Inflammatory macrophage treated with lipopolysaccharide for 1 hour (primary cell): ENCODE data around the gene SOCS7.

Experiments
- DNase-seq, 2 donors: peaks; one replicate each; pipeline ENCODE4 v3.0.0-alpha.2; 2020 to 2022

Gene SOCS7

GRCh38 chr17:38442548-38442947 lies 90.9 kb downstream of the SOCS7 start:
- DNase-seq, result no peak

GRCh38 chr17:38443356-38444031 lies 91.8 kb downstream of the SOCS7 start:
- DNase-seq, result no peak

GRCh38 chr17:38444151-38444550 lies 92.5 kb downstream of the SOCS7 start:
- peak; percentile 14 to 40 for DNase-seq

- DNase-seq, result no peak
Observed at GRCh38 chr17:38447502-38448085, 96.0 kb downstream of the SOCS7 start.

GRCh38 chr17:38448208-38448771 lies 96.6 kb downstream of the SOCS7 start:
- DNase-seq, result no peak

GRCh38 chr17:38449364-38449763 lies 97.7 kb downstream of the SOCS7 start:
- no peak for DNase-seq

- no peak for DNase-seq
Observed at GRCh38 chr17:38450557-38451029, 98.9 kb downstream of the SOCS7 start.

GRCh38 chr17:38451030-38451839 lies 99.6 kb downstream of the SOCS7 start:
- no peak for DNase-seq

GRCh38 chr17:38451840-38452529 lies 100.3 kb downstream of the SOCS7 start:
- no peak for DNase-seq

- no peak for DNase-seq
Observed at GRCh38 chr17:38452719-38453118, 101.1 kb downstream of the SOCS7 start.

- no peak for DNase-seq
Observed at GRCh38 chr17:38453951-38454421, 102.3 kb downstream of the SOCS7 start.

GRCh38 chr17:38454532-38454931 lies 102.9 kb downstream of the SOCS7 start:
- no peak for DNase-seq
